GM19463 (cell line): ENCODE measurements around the gene MTIF3.

Source experiments
- ATAC-seq: cut with Tn5 transposase; IDR thresholded peaks from one replicate; pipeline ENCODE4 v1.9.1; 2021; ENCODE audit warnings: mild to moderate bottlenecking, moderate library complexity; ENCODE audit not compliant: unreplicated experiment

MTIF3 gene

GRCh38 chr13:27461940-27462584, 11.7 kb upstream of the MTIF3 start:
- ATAC-seq: no peak

- peak; percentile 43 for ATAC-seq
Measured at GRCh38 chr13:27455331-27455855, 5.0 kb upstream of the MTIF3 start.

GRCh38 chr13:27450921-27451471, 632 bp upstream of the MTIF3 start:
- ATAC-seq: no peak

- no peak for ATAC-seq
Measured at GRCh38 chr13:27449081-27449603, 1.2 kb downstream of the MTIF3 start.

GRCh38 chr13:27448308-27448707, 2.1 kb downstream of the MTIF3 start:
- no peak for ATAC-seq

- ATAC-seq: no peak
Measured at GRCh38 chr13:27446986-27447583, 3.3 kb downstream of the MTIF3 start.

- no peak for ATAC-seq
Measured at GRCh38 chr13:27442797-27443196, 7.6 kb downstream of the MTIF3 start.

- ATAC-seq: no peak
Measured at GRCh38 chr13:27442071-27442647, 8.2 kb downstream of the MTIF3 start.

- ATAC-seq: peak; percentile 53
Measured at GRCh38 chr13:27440408-27440807, 10.0 kb downstream of the MTIF3 start.

GRCh38 chr13:27437126-27437525, 13.2 kb downstream of the MTIF3 start:
- no peak for ATAC-seq

GRCh38 chr13:27432611-27433210, 17.7 kb downstream of the MTIF3 start:
- no peak for ATAC-seq

GRCh38 chr13:27432180-27432579, 18.2 kb downstream of the MTIF3 start:
- no peak for ATAC-seq

- no peak for ATAC-seq
Measured at GRCh38 chr13:27428160-27428559, 22.2 kb downstream of the MTIF3 start.

- ATAC-seq: no peak
Measured at GRCh38 chr13:27427641-27428040, 22.7 kb downstream of the MTIF3 start.

GRCh38 chr13:27425918-27426630, 24.3 kb downstream of the MTIF3 start:
- peak; percentile 65 for ATAC-seq

GRCh38 chr13:27425158-27425917, 25.0 kb downstream of the MTIF3 start:
- ATAC-seq: peak; percentile 3

- ATAC-seq: peak; percentile 64
Measured at GRCh38 chr13:27424246-27425157, 25.9 kb downstream of the MTIF3 start, which contains the start of gene GTF3A. GTF3A (plus strand) TSS chr13:27424619.

GRCh38 chr13:27423333-27423732, 27.0 kb downstream of the MTIF3 start:
- ATAC-seq: no peak
